Measurements from ENCODE around the gene RNPEPL1.
"Not testable (repeated sequence)": the region's sequence is repeated elsewhere in the genome, so short reads cannot be mapped to it uniquely, and the experiment has no call there.

The RNPEPL1 gene, protein sequence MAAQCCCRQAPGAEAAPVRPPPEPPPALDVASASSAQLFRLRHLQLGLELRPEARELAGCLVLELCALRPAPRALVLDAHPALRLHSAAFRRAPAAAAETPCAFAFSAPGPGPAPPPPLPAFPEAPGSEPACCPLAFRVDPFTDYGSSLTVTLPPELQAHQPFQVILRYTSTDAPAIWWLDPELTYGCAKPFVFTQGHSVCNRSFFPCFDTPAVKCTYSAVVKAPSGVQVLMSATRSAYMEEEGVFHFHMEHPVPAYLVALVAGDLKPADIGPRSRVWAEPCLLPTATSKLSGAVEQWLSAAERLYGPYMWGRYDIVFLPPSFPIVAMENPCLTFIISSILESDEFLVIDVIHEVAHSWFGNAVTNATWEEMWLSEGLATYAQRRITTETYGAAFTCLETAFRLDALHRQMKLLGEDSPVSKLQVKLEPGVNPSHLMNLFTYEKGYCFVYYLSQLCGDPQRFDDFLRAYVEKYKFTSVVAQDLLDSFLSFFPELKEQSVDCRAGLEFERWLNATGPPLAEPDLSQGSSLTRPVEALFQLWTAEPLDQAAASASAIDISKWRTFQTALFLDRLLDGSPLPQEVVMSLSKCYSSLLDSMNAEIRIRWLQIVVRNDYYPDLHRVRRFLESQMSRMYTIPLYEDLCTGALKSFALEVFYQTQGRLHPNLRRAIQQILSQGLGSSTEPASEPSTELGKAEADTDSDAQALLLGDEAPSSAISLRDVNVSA
- total RNA-seq, result 45.3 to 246 (median 145) reads per million in 3 experiments

GRCh38 chr2:240567872-240568677, at the start of gene RNPEPL1:
RNPEPL1 (plus strand) TSS chr2:240568484; CDS start chr2:240568587, 103 bp downstream.
- peak; percentile 65 for DNase-seq

DNA sequence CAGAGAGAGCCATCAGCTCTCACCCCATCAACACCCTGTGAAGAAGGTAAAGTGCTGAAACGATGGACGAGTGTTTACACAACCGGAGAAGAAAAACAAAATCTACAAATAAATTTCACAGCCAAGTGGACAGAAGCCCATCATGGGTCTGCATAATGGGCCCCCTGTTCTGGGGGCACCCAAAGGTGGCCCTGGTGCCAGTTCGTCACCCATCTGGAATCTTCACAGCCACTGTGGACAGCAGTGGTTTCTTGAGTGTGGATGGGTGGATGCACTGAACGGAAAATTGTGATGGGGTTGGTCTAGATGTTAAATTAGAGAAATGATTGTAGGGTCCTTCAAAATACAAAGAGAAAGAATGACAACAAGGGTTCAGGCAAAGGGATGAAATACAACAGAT, 49.3 kb upstream of the RNPEPL1 start:
- DNase-seq, result no peak

GRCh38 chr2:240519396-240520129, 48.7 kb upstream of the RNPEPL1 start:
- DNase-seq, result no peak

- DNase-seq, result no peak
Observed at GRCh38 chr2:240520130-240520973, 47.9 kb upstream of the RNPEPL1 start.

DNA sequence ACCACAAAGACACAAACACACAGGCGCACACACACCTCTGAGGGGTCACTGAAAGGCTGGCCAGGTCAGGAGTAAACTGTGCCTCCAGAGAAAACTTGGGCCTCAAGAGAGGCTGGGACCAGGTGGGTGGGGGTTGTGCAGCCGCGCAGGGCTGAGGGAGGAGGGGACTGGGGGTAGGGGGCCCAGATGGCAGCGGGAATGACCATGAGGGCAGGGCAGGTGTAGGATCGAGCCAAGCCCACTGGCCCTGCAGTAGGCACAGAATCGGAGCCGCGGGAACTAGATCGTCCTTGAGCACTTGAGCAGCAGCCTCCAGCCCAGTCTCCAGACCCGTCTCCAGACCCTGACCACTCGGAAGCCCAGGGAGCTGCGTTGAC, 47.3 kb upstream of the RNPEPL1 start:
- no peak for DNase-seq

GRCh38 chr2:240521885-240522284, 46.4 kb upstream of the RNPEPL1 start:
- DNase-seq, result not testable (repeated sequence)

DNA sequence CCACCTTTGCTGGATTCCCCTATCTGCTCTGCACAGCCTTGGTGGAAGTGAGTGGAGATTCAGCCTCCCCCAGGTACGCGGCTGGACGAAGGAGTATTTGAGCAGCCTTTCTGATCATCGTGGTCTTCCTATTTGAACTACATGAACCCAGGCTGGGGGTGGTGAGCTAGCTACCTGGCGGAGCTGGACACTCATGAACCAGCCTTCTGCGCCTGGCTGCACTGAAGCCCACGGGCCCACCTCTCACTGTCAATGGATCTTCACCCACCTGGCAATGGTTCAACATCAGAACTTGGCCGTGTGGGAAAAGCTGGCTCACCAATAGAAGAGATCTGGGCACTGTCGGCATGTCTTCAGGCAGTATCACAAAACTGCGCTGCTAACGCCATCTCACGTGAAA, 45.9 kb upstream of the RNPEPL1 start:
- DNase-seq, result no peak

DNA sequence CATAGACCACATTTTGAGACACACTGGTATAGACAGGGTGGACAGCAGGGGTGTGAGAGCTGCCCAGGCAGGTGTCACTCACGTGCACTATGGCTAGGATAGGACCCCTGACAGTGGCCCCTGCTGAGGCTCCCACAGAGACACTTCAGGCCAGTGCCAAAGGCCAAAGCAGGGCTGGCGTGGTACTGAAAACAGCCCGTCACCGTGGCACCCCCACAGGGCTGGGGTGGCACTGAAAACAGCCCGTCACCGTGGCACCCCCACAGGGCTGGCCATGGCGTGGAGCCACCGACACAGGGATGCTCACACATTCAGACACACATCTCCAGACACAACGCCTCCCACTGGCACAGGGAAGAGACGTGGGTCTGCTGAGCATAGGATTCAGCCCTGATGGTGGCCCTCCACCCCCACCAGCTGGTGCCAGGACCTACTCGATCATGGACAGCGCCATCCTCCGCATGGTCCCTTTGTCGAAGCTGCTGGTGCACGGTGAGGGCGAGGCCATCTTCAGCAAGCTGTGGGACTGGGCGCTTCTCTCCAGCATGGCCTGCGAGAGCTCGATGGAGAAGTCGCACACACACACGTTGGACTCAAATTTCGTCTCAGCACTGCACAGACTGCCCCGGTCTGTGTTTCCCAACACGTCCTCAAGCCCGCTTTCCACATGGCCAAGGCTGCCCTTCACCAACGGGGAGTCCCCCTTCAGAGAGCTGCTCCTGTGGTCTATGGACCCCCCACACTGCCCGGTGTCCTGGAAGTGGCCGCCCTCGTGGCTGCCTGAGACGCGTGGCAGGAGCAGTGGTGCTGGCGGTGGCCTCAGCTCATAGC, 44.6 kb upstream of the RNPEPL1 start:
- DNase-seq, result no peak

DNA sequence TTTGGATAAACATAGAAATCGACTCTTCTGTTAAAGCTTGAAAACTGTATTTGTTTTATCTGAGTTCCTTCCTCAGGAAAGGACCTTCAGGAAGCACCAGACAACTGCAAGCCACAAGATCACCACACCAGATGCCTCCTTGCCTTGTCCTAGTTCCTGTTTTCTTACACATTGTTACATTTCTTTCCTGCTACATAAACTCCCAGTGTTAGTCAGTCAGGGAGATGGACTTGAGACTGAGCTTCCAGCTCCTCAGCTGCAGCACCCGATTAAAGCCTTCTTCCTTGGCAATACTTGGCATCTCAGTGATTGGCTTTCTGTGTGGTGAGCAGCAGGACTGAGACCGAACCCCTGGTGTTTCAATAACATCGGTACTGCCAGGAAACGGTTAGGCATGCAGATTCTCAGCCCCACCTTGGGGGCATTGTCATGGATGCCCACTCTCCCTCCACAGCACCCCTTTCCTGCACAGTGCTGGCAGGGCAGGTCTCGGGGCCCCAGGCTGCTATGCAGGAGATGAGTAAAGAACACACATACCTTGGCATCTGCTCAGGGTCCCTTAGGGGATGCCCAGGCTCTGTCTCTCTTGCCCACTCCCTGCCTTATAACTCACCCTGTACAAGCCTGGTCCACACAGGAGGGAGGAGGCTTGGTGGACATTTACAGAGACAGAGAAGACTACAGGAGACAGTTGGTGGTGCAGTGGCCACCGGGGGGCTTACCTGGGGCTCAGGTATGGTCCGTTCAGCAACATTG, 43.1 kb upstream of the RNPEPL1 start:
- no peak for DNase-seq

- no peak for DNase-seq
Observed at GRCh38 chr2:240525802-240526201, 42.5 kb upstream of the RNPEPL1 start.

- no peak for DNase-seq
Observed at GRCh38 chr2:240526521-240526920, 41.8 kb upstream of the RNPEPL1 start.

DNA sequence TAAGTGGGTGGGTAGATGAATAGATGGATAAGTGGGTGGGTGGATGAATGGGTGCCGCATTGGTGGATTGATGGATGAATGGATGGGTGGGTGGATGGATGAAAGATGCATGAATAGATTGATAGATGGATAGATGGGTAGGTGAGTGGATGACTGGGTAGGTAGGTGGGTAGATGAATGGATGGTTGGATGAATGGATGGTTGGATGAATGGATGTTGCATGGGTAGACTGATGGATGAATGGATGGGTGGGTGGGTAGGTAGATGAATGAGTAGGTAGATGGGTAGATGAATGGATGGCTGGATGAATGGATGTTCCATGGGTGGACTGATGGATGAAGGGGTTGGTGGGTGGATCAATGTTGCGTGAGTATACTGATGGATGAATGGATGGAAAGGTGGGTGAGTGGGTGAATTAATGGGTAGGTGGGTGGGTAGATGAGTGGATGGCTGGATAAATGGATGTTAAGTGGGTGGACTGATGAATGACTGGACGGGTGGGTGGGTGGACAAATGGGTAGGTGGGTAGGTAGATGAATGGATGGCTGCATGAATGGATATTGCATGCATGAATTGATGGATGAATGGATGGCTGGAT, 41.0 kb upstream of the RNPEPL1 start:
- DNase-seq, result no peak

DNA sequence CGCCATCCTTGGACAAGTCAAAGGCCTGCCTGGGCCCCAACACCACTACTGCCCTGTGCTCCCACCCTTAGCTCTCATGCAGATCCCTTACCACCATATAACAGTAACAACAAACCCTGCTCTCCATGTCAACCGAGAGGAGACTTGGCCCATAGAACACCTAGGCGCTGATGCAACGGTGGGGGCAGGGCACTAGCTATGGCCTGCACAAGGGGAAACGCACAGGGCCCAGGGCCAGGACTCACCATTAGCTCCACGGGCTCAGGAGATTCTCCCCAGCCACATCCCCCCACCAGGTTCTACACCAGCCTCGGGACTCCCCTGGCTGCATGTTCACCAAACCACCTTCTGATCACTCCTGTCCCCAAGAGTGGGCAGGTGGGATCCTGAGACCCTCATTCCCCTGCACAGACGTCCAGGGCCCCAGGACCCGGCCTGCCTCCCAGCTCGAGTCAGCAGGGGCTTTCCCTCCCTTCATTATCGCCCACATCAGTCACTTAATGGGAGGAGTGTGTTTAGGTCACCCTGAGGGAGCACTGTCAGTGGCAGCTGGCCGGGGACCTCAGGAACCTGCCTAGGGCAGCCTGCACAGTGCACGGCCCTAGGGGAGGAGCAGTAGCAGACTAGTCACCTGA, 39.8 kb upstream of the RNPEPL1 start:
- no peak for DNase-seq

GRCh38 chr2:240529344-240529999, 38.8 kb upstream of the RNPEPL1 start:
- DNase-seq, result no peak

- no peak for DNase-seq
Observed at GRCh38 chr2:240530181-240530580, 38.1 kb upstream of the RNPEPL1 start.

DNA sequence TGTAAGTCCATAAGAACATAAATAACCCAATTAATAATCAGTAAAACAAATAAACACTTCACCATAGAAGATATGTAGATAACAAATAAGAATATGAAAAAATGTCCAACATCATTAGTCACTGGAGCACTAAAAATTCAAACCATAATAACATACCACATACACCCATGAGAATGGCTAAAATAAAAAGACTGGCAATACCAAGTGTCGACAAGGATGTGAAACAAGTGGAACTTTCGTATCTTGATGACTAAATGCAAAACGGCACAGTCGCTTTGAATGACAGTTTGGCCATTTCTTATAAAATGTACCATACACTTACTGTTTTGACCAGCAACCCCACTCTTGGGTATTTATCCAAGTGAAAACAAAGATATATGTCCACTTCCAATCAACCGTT, 37.2 kb upstream of the RNPEPL1 start:
- no peak for DNase-seq

GRCh38 chr2:240532031-240532775, 36.1 kb upstream of the RNPEPL1 start:
- DNase-seq, result no peak
